Endothelial cell of umbilical vein (primary cell): Measurements from ENCODE around the gene ECSIT. TPM values are rescaled to one million over a fixed set of nuclear protein-coding genes. Genes with fewer than 3 reads are reported as not detected.

Experiments used
- BruUV-seq: library from RNA; stranded (reverse); fragments of 400-500 nt; replicated peaks from 2 replicates; lab custom pipeline; 2021; lab: Mats Ljungman, UMichigan
- CTCF ChIA-PET: fragments of 300-600, 350-600 bp; sonication (Branson Sonifier 250); formaldehyde crosslinking; loops from one replicate; lab custom pipeline; 2021; ENCODE audit warnings: antibody characterized with exemption, inconsistent platforms; lab: Charles Lee
- POLR2A ChIA-PET: fragments of 300-600, 350-600 bp; sonication (Branson Sonifier 250); formaldehyde crosslinking; loops from one replicate; lab custom pipeline; 2021; ENCODE audit warnings: antibody characterized with exemption, inconsistent platforms; lab: Charles Lee
- DNase-seq: peaks from one replicate; pipeline ENCODE4 v3.0.0-alpha.2; 2011; ENCODE audit warnings: low read depth, low spot score
- FAIRE-seq: peaks from 2 replicates; lab custom pipeline; 2011; peaks lifted over from hg19 to GRCh38; lab: Jason Lieb, UNC
- H2AFZ ChIP-seq: 2 replicates; pipeline ENCODE4 v1.6.0; 2012; ENCODE audit warnings: low read depth, low read length, control low read depth, inconsistent platforms
- H3K27ac ChIP-seq: 2 replicates; pipeline ENCODE4 v1.5.1; 2011; ENCODE audit warnings: low read depth, mild to moderate bottlenecking, control low read depth, low read length, moderate library complexity; ENCODE audit not compliant: insufficient read depth
- H3K27me3 ChIP-seq, 2 experiments: 2 replicates each; pipeline versions ENCODE4 v1.6.0 to v1.6.1; 2011; ENCODE audit warnings: low read length in 2 of 2, mixed read lengths in 1 of 2; ENCODE audit not compliant: control insufficient read depth in 2 of 2, insufficient read depth in 2 of 2
- H3K36me3 ChIP-seq, 2 experiments: 2 replicates in 1 of 2; 3 replicates in 1 of 2; pipeline ENCODE4 v1.5.1; 2011; ENCODE audit warnings: low read length in 2 of 2, mild to moderate bottlenecking in 1 of 2, moderate library complexity in 1 of 2; ENCODE audit not compliant: control insufficient read depth in 2 of 2, insufficient read depth in 2 of 2; ENCODE audit errors: extremely low read depth in 1 of 2
- H3K4me1 ChIP-seq: 3 replicates; pipeline ENCODE4 v1.5.1; 2011; ENCODE audit warnings: mild to moderate bottlenecking, low read length; ENCODE audit not compliant: control insufficient read depth, insufficient read depth; ENCODE audit errors: extremely low read depth
- H3K4me2 ChIP-seq: 2 replicates; pipeline ENCODE4 v1.6.1; 2011; ENCODE audit warnings: low read length, control low read depth, mixed read lengths; ENCODE audit not compliant: insufficient read depth
- H3K4me3 ChIP-seq, 3 experiments: fragments of 200-600 bp in 1 of 3; sonication (generic), shearing (Covaris generic) in 1 of 3; replicated peaks in 1 of 3; 2 replicates each; pipeline ENCODE4 v1.5.1; 2011 to 2016; ENCODE audit warnings: control low read depth in 3 of 3, low read length in 3 of 3, mild to moderate bottlenecking in 2 of 3, inconsistent platforms in 1 of 3, low read depth in 1 of 3, moderate library complexity in 1 of 3; ENCODE audit not compliant: insufficient read depth in 1 of 3
- H3K79me2 ChIP-seq: 2 replicates; pipeline ENCODE4 v1.6.0; 2012; ENCODE audit warnings: low read length, inconsistent platforms; ENCODE audit not compliant: control insufficient read depth, insufficient read depth
- H3K9ac ChIP-seq: replicated peaks from 2 replicates; pipeline ENCODE3; 2011; ENCODE audit warnings: low read length, control low read depth; ENCODE audit not compliant: insufficient read depth; ENCODE audit errors: extremely low read depth
- H3K9me1 ChIP-seq: replicated peaks from 3 replicates; pipeline ENCODE4 v1.6.0; 2011; ENCODE audit warnings: mild to moderate bottlenecking, low read length; ENCODE audit not compliant: control insufficient read depth, insufficient read depth; ENCODE audit errors: extremely low read depth
- H3K9me3 ChIP-seq: replicated peaks from 2 replicates; pipeline ENCODE4 v1.5.1; 2012; ENCODE audit warnings: low read length, inconsistent platforms; ENCODE audit not compliant: control insufficient read depth, insufficient read depth
- H4K20me1 ChIP-seq: replicated peaks from 2 replicates; pipeline ENCODE3; 2011; ENCODE audit warnings: mild to moderate bottlenecking, low read length; ENCODE audit not compliant: control insufficient read depth, insufficient read depth; ENCODE audit errors: extremely low read depth
- EZH2 ChIP-seq: IDR thresholded peaks from 2 replicates; pipeline ENCODE4 v1.6.1; 2012; ENCODE audit warnings: borderline replicate concordance, low read depth, mild to moderate bottlenecking, moderate library complexity, low read length, inconsistent platforms; ENCODE audit not compliant: severe bottlenecking
- FOS ChIP-seq: IDR thresholded peaks from 2 replicates; pipeline ENCODE4 v1.6.1; 2011; ENCODE audit warnings: mild to moderate bottlenecking, low read length, moderate library complexity, borderline replicate concordance; ENCODE audit not compliant: insufficient read depth
- GATA2 ChIP-seq: IDR thresholded peaks from 2 replicates; pipeline ENCODE4 v1.7.0; 2011; ENCODE audit warnings: low read depth, mild to moderate bottlenecking, moderate library complexity, mixed read lengths, low read length; ENCODE audit not compliant: insufficient read length, insufficient read depth
- JUN ChIP-seq: IDR thresholded peaks from 2 replicates; pipeline ENCODE4 v1.6.1; 2011; ENCODE audit warnings: borderline replicate concordance, low read depth; ENCODE audit not compliant: insufficient read length, insufficient read depth
- MYC ChIP-seq: IDR thresholded peaks from one replicate; pipeline ENCODE4 v1.6.1; 2011; ENCODE audit warnings: mild to moderate bottlenecking, low read depth, low read length
- POLR2A ChIP-seq: IDR thresholded peaks from 2 replicates; pipeline ENCODE4 v1.6.1; 2012; ENCODE audit warnings: low read depth, mild to moderate bottlenecking, control low read depth, low read length
- POLR2AphosphoS5 ChIP-seq: IDR thresholded peaks from 2 replicates; pipeline ENCODE4 v1.6.1; 2012; ENCODE audit warnings: low read depth, mild to moderate bottlenecking, control low read depth, low read length, moderate library complexity; ENCODE audit not compliant: insufficient read depth
- dilution Hi-C: fragments of 300-500 bp; cut with MboI; formaldehyde crosslinking; loops from one replicate; pipeline ENCODE4 v1.15.0; 2019; ENCODE audit warnings: low sequenced_read_pairs; ENCODE audit not compliant: extremely low pct_ligation_motif_present
- intact Hi-C: fragments of 100-400 bp; cut with micrococcal nuclease; formaldehyde crosslinking; loops from one replicate; pipeline ENCODE4 v1.10.0; 2022
- polyA plus RNA-seq, 4 experiments: library from polyadenylated mRNA; depleted of rRNA in 3 of 4; stranded (reverse) in 3 of 4; unstranded in 1 of 4; fragments of >200 nt; gene quantifications; 2 replicates each; pipeline versions ENCODE4 v1.2.1 to v1.2.3, GENCODE V29; 2011 to 2012; ENCODE audit warnings: missing spikeins in 1 of 4
- total RNA-seq: library from RNA; stranded (reverse); gene quantifications from 2 replicates; pipeline ENCODE4 v1.2.3, GENCODE V29; 2021
- TF ChIP-seq, protein P1 (sequence below), 2 donors: IDR thresholded peaks; 1 replicate in 1 of 2; 2 replicates in 1 of 2; pipeline ENCODE4 v1.5.1; 2011; ENCODE audit warnings: low read length in 2 of 2, mild to moderate bottlenecking in 2 of 2, moderate library complexity in 2 of 2, control low read depth in 1 of 2, inconsistent platforms in 1 of 2, low read depth in 1 of 2; ENCODE audit not compliant: insufficient read depth in 1 of 2; ENCODE audit errors: extremely low read depth in 1 of 2
- TF ChIP-seq, protein P2 (sequence below): IDR thresholded peaks from 2 replicates; pipeline ENCODE4 v1.6.1; 2011; ENCODE audit not compliant: insufficient read depth, insufficient read length

Gene ECSIT
- total and polyA plus RNA-seq, 2 donors (not counting 3 experiments of a cell fraction or from before 2014, with no cell fraction given) = 32.4 to 47.2 TPM

DNA sequence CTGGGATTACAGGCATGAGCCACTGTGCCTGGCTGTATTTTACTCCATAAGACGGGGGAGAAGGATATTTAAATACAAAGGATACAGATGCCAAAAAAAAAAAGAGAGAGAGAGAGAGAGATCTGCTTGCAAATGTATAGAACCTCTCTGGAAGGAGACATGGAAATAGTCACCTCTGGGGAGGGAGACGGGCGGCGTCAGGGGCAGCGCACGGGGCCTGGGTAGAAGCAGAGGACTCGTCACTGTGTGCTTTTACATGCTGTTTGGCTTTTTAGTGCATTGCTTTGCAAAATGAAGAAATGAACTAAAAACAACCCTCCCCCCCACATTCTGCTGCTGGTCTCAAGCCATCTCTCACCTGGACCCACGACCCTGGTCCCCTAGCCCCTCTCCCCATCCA, 18.5 kb downstream of the ECSIT start:
- intact Hi-C loops (no loop called here), dilution Hi-C loops (no loop called here)
- Histone ChIP-seq H3K9me1 (no peaks in the 10 kb centered on the region), H3K79me2 (no peaks in the 10 kb centered on the region), H4K20me1 (no peaks in the 10 kb centered on the region), H3K27ac (no peak overlapping the region), H2AFZ (no peak overlapping the region), H3K4me2 (no peak overlapping the region), H3K9me3 (no peaks in the 10 kb centered on the region), H3K36me3 (peaks cover 0 to 4% of the 10 kb centered on the region in 2 experiments), H3K4me3 (no peak overlapping the region), H3K27me3 (no peaks in the 10 kb centered on the region), H3K4me1 (peaks cover 5% of the 10 kb centered on the region), H3K9ac (no peak overlapping the region)
- ChIA-PET CTCF (no interaction called here), POLR2A (interaction anchor here (0.6 kb wide), 1 partner anchor 48 kb away, joined by 5 read pairs; no protein-coding TSS in a partner anchor)
- DNase-seq (no peak), FAIRE-seq (no peak)
- TF ChIP-seq POLR2AphosphoS5 = no peak
- TF ChIP-seq, protein P1, sequence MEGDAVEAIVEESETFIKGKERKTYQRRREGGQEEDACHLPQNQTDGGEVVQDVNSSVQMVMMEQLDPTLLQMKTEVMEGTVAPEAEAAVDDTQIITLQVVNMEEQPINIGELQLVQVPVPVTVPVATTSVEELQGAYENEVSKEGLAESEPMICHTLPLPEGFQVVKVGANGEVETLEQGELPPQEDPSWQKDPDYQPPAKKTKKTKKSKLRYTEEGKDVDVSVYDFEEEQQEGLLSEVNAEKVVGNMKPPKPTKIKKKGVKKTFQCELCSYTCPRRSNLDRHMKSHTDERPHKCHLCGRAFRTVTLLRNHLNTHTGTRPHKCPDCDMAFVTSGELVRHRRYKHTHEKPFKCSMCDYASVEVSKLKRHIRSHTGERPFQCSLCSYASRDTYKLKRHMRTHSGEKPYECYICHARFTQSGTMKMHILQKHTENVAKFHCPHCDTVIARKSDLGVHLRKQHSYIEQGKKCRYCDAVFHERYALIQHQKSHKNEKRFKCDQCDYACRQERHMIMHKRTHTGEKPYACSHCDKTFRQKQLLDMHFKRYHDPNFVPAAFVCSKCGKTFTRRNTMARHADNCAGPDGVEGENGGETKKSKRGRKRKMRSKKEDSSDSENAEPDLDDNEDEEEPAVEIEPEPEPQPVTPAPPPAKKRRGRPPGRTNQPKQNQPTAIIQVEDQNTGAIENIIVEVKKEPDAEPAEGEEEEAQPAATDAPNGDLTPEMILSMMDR (IDR thresholded peaks at IDR 0.05; ENCODE audit: extremely low read depth in 1 of 2, insufficient read depth in 1 of 2, low read depth in 1 of 2, low read length in 2 of 2) = no peak
- no peak for TF ChIP-seq POLR2A
- TF ChIP-seq MYC = no peak
- TF ChIP-seq, protein P2, sequence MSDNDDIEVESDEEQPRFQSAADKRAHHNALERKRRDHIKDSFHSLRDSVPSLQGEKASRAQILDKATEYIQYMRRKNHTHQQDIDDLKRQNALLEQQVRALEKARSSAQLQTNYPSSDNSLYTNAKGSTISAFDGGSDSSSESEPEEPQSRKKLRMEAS = no peak
- no peak for TF ChIP-seq EZH2
- no peak for TF ChIP-seq FOS
- TF ChIP-seq JUN = no peak
- TF ChIP-seq GATA2 = no peak
- BruUV-seq = no TSS peak
